ENCODE data around the gene DERL3. TPM values are rescaled to one million over a fixed set of nuclear protein-coding genes. Genes with fewer than 3 reads are reported as not detected.

DERL3 gene
- total and polyA plus RNA-seq, 2 of the 13 experiments (the other 11 are each of a cell fraction or from before 2014, with no cell fraction given), result not detected

GRCh38 chr22:23789638-23790037 is 49.2 kb downstream of the DERL3 start (continued):
- TF ChIP-seq UBTF (CRISPR knock-in tag; IDR thresholded peaks at IDR 0.05) (0 out of 2 replicates have a peak, but pooled peaks have one; percentile 44), ZBTB38 (CRISPR knock-in tag; IDR thresholded peaks at IDR 0.05) (no peak), HBP1 (CRISPR knock-in tag; IDR thresholded peaks at IDR 0.05; ENCODE audit: low read depth) (no peak), ZNF558 (CRISPR knock-in tag; IDR thresholded peaks at IDR 0.05; ENCODE audit: borderline replicate concordance) (no peak), NRL (CRISPR knock-in tag; IDR thresholded peaks at IDR 0.05; ENCODE audit: borderline replicate concordance) (no peak), KAT8 (CRISPR knock-in tag; IDR thresholded peaks at IDR 0.05) (no peak), ZNF605 (CRISPR knock-in tag; IDR thresholded peaks at IDR 0.05) (0 out of 2 replicates have a peak, but pooled peaks have one; percentile 28), FOXO4 (CRISPR knock-in tag; conservative IDR thresholded peaks at IDR 0.05) (no peak), KMT2A (CRISPR knock-in tag; IDR thresholded peaks at IDR 0.05) (no peak), ETV6 (CRISPR knock-in tag; conservative IDR thresholded peaks at IDR 0.05) (no peak), ZNF34 (CRISPR knock-in tag; IDR thresholded peaks at IDR 0.05; ENCODE audit: borderline replicate concordance) (0 out of 2 replicates have a peak, but pooled peaks have one; percentile 76), MAF1 (CRISPR knock-in tag; IDR thresholded peaks at IDR 0.05; ENCODE audit: borderline replicate concordance) (no peak), ZMYM3 (CRISPR knock-in tag; IDR thresholded peaks at IDR 0.05) (no peak), KDM5A (IDR thresholded peaks at IDR 0.05; ENCODE audit: borderline replicate concordance, low read length) (no peak), ESRRA (CRISPR knock-in tag; IDR thresholded peaks at IDR 0.05; ENCODE audit: low read depth) (peak; percentile 52; the same call in 1 of the 2 replicates), ZNF230 (CRISPR knock-in tag; IDR thresholded peaks at IDR 0.05) (no peak), ZNF235 (CRISPR knock-in tag; IDR thresholded peaks at IDR 0.05; ENCODE audit: borderline replicate concordance) (no peak), CEBPB (IDR thresholded peaks at IDR 0.05; ENCODE audit: borderline replicate concordance, low read depth, low read length) (no peak), ZNF788 (CRISPR knock-in tag; IDR thresholded peaks at IDR 0.05; ENCODE audit: borderline replicate concordance) (no peak), CC2D1A (CRISPR knock-in tag; IDR thresholded peaks at IDR 0.05) (no peak), SP5 (CRISPR knock-in tag; IDR thresholded peaks at IDR 0.05; ENCODE audit: borderline replicate concordance, low read depth) (no peak), ZNF3 (CRISPR knock-in tag; IDR thresholded peaks at IDR 0.05) (no peak), FOSL1 (CRISPR knock-in tag; IDR thresholded peaks at IDR 0.05; ENCODE audit: borderline replicate concordance) (no peak), PRPF4 (IDR thresholded peaks at IDR 0.05; ENCODE audit: low read depth, low read length, poor library complexity, severe bottlenecking) (no peak), TEAD2 (CRISPR knock-in tag; IDR thresholded peaks at IDR 0.05) (no peak), ZNF543 (CRISPR knock-in tag; IDR thresholded peaks at IDR 0.05) (no peak), TEAD3 (CRISPR knock-in tag; optimal IDR thresholded peaks at IDR 0.05; ENCODE audit: borderline replicate concordance) (peak; percentile 74), CEBPG (CRISPR knock-in tag; IDR thresholded peaks at IDR 0.05) (no peak)
